K562 (cell line): ENCODE measurements around the gene ELOVL5. TPM values are rescaled to one million over a fixed set of nuclear protein-coding genes. Genes with fewer than 3 reads are reported as not detected.

Source experiments
- ATAC-seq: fragments of 200-7000 bp; cut with Tn5 transposase; 3 replicates; pipeline ENCODE4 v1.9.1; 2020; ENCODE audit warnings: moderate library complexity
- BruUV-seq: library from RNA; stranded (reverse); fragments of 400-500 nt; replicated peaks from 2 replicates; lab custom pipeline; 2021; lab: Mats Ljungman, UMichigan
- CTCF ChIA-PET: fragments of 300-600 bp; formaldehyde crosslinking; extraction: SDS; loops from one replicate; lab custom pipeline; 2021; ENCODE audit warnings: low intra/inter-chr PET ratio; lab: Yijun Ruan, JAX
- POLR2A ChIA-PET: fragments of 300-600, 350-650 bp; sonication (Branson Sonifier 250); formaldehyde crosslinking; extraction: SDS; loops from one replicate; lab custom pipeline; 2021; ENCODE audit warnings: antibody characterized with exemption, inconsistent platforms; lab: Yijun Ruan, JAX
- DNase-seq, 4 experiments: peaks; one replicate each; pipeline versions ENCODE4 v3.0.0 to v3.0.0-alpha.2; 2011 to 2018; ENCODE audit warnings: low spot score in 3 of 4, mixed read lengths in 3 of 4; ENCODE audit errors: extremely low read depth in 1 of 4
- FAIRE-seq: peaks from 2 replicates; lab custom pipeline; 2011; peaks lifted over from hg19 to GRCh38; lab: Jason Lieb, UNC
- H2AFZ ChIP-seq: 2 replicates; pipeline ENCODE4 v1.6.0; 2011; ENCODE audit warnings: low read depth, low read length, control low read depth, inconsistent platforms
- H3K27ac ChIP-seq: fragments of 200-600 bp; 3 replicates; pipeline ENCODE4 v1.8.0; 2011; ENCODE audit warnings: low read depth, mild to moderate bottlenecking, control low read depth, inconsistent platforms, low read length, moderate library complexity, mixed read lengths; ENCODE audit errors: extremely low read depth
- H3K27me3 ChIP-seq, 2 experiments: fragments of 300-600 bp in 1 of 2; 2 replicates in 1 of 2; 3 replicates in 1 of 2; pipeline versions ENCODE4 v1.6.0 to v1.8.0; 2011; ENCODE audit warnings: inconsistent platforms in 2 of 2, low read length in 2 of 2, mild to moderate bottlenecking in 1 of 2, mixed read lengths in 1 of 2, moderate library complexity in 1 of 2; ENCODE audit not compliant: control insufficient read depth in 2 of 2, insufficient read depth in 2 of 2
- H3K36me3 ChIP-seq: fragments of 300-600 bp; 3 replicates; pipeline ENCODE4 v1.8.0; 2011; ENCODE audit warnings: mild to moderate bottlenecking, low read length, inconsistent platforms; ENCODE audit not compliant: control insufficient read depth, insufficient read depth
- H3K4me1 ChIP-seq, 2 experiments: fragments of 200-600 bp in 1 of 2; replicated peaks in 1 of 2; 2 replicates in 1 of 2; 3 replicates in 1 of 2; pipeline versions ENCODE4 v1.5.1 to v1.8.0; 2011; ENCODE audit warnings: inconsistent platforms in 2 of 2, low read length in 2 of 2, mild to moderate bottlenecking in 1 of 2, mixed read lengths in 1 of 2, moderate library complexity in 1 of 2; ENCODE audit not compliant: control insufficient read depth in 2 of 2, insufficient read depth in 2 of 2
- H3K4me2 ChIP-seq: 2 replicates; pipeline ENCODE4 v1.6.1; 2011; ENCODE audit warnings: low read length, control low read depth, inconsistent platforms, mixed read lengths; ENCODE audit not compliant: insufficient read depth
- H3K4me3 ChIP-seq: fragments of 200-600 bp; sonication (generic), shearing (Covaris generic); 2 replicates; pipeline ENCODE4 v1.5.1; 2016; ENCODE audit warnings: control low read depth, inconsistent platforms
- H3K79me2 ChIP-seq: fragments of 200-600 bp; 3 replicates; pipeline ENCODE4 v1.8.0; 2011; ENCODE audit warnings: low read length, inconsistent platforms; ENCODE audit not compliant: control insufficient read depth, insufficient read depth
- H3K9ac ChIP-seq, 2 experiments: 2 replicates each; pipeline versions ENCODE4 v1.6.0 to v1.6.1; 2011; ENCODE audit warnings: low read depth in 2 of 2, low read length in 2 of 2, control low read depth in 1 of 2, inconsistent platforms in 1 of 2, mild to moderate bottlenecking in 1 of 2, mixed read lengths in 1 of 2; ENCODE audit not compliant: insufficient read depth in 1 of 2
- H3K9me1 ChIP-seq: one replicate; pipeline ENCODE4 v1.6.0; 2011; ENCODE audit warnings: inconsistent platforms, mild to moderate bottlenecking, low read length, moderate library complexity; ENCODE audit not compliant: control insufficient read depth, insufficient read depth
- H3K9me3 ChIP-seq: replicated peaks from 2 replicates; pipeline ENCODE4 v1.5.1; 2011; ENCODE audit warnings: low read depth, low read length, inconsistent platforms; ENCODE audit not compliant: control insufficient read depth, insufficient read depth
- H4K20me1 ChIP-seq: replicated peaks from 2 replicates; pipeline ENCODE4 v1.6.1; 2011; ENCODE audit warnings: low read length, inconsistent platforms, mixed read lengths; ENCODE audit not compliant: control insufficient read depth, insufficient read depth
- CBX3 ChIP-seq, 2 experiments: IDR thresholded peaks; 1 replicate in 1 of 2; 2 replicates in 1 of 2; pipeline ENCODE4 v1.6.1; 2012; ENCODE audit warnings: inconsistent platforms in 2 of 2, low read length in 2 of 2, borderline replicate concordance in 1 of 2, control low read depth in 1 of 2
- CEBPB ChIP-seq: fragments of 450-650 bp; IDR thresholded peaks from 2 replicates; pipeline ENCODE4 v1.6.1; 2016; ENCODE audit warnings: missing genetic modification characterization, missing compliant biosample characterization
- CEBPG ChIP-seq, 3 experiments: fragments of 200-800 bp in 1 of 3; sonication (Bioruptor generic) in 1 of 3; sonication (generic) in 1 of 3; formaldehyde crosslinking in 1 of 3; IDR thresholded peaks in 2 of 3; conservative IDR thresholded peaks in 1 of 3; 2 replicates each; pipeline versions ENCODE4 v1.6.1 to v1.8.0; 2016 to 2022; ENCODE audit warnings: missing compliant biosample characterization in 2 of 3, missing genetic modification characterization in 2 of 3, mild to moderate bottlenecking in 1 of 3, missing genetic modification reagents in 1 of 3
- JUN ChIP-seq, 2 experiments: sonication (generic) in 1 of 2; formaldehyde crosslinking in 1 of 2; IDR thresholded peaks; 2 replicates each; pipeline versions ENCODE4 v1.6.1 to v1.8.0; 2012 to 2022; ENCODE audit warnings: borderline replicate concordance in 2 of 2, mild to moderate bottlenecking in 2 of 2, improper control_type of control experiment in 1 of 2, low read depth in 1 of 2, low read length in 1 of 2, missing genetic modification reagents in 1 of 2
- MAZ ChIP-seq, 2 experiments: fragments of 450-650 bp in 1 of 2; sonication (generic) in 1 of 2; formaldehyde crosslinking; IDR thresholded peaks in 1 of 2; conservative IDR thresholded peaks in 1 of 2; 2 replicates each; pipeline versions ENCODE4 v1.4.0 to v1.5.0; 2020; ENCODE audit warnings: mild to moderate bottlenecking in 1 of 2, missing genetic modification reagents in 1 of 2
- TRIM24 ChIP-seq, 2 experiments: fragments of 450-650 bp; IDR thresholded peaks; 2 replicates each; pipeline ENCODE4 v1.6.1; 2016
- ZNF282 ChIP-seq: sonication (generic); formaldehyde crosslinking; IDR thresholded peaks from 2 replicates; pipeline ENCODE4 v1.8.1; 2023; ENCODE audit warnings: missing genetic modification reagents
- ZNF589 ChIP-seq: fragments of 200-800 bp; sonication (Bioruptor generic); IDR thresholded peaks from 2 replicates; pipeline ENCODE4 v1.6.1; 2016; ENCODE audit warnings: low read depth, missing genetic modification characterization, missing compliant biosample characterization
- WGBS: fragments of 100-300 bp; shearing (Covaris generic); methylation state at CpG from one replicate; pipeline ENCODE4 v1.1.6; 2016; ENCODE audit warnings: low coverage, mixed read lengths; ENCODE audit not compliant: insufficient coverage; ENCODE audit errors: missing lambda C conversion rate; 5-methylcytosine and 5-hydroxymethylcytosine counted together
- in situ Hi-C: fragments of 300-500 bp; cut with MboI; formaldehyde crosslinking; loops from 4 replicates; pipeline ENCODE4 v1.15.0; 2018; ENCODE audit warnings: inconsistent platforms, mixed read lengths
- intact Hi-C: fragments of 100-400 bp; cut with micrococcal nuclease; formaldehyde crosslinking; loops from 2 replicates; pipeline ENCODE4 v1.14.2; 2022
- polyA plus RNA-seq, 8 experiments: library from polyadenylated mRNA; depleted of rRNA in 4 of 8; stranded (reverse) in 5 of 8; unstranded in 3 of 8; fragments of >200 nt; fragmentation: Nextera tagmentation in 2 of 8; fragmentation: Illumina TruSeq in 1 of 8; extraction: Ambion mirVana in 2 of 8; extraction: Trizol in 1 of 8; gene quantifications; 2 replicates each; pipeline versions ENCODE4 v1.2.1 to v1.2.3, GENCODE V29; 2011 to 2014; ENCODE audit warnings: inconsistent platforms in 1 of 8, missing spikeins in 1 of 8
- total RNA-seq, 7 experiments: library from RNA; depleted of rRNA in 6 of 7; stranded (reverse); fragments of >200 nt in 6 of 7; fragmentation: Illumina TruSeq in 2 of 7; extraction: Trizol in 2 of 7; gene quantifications; 2 replicates each; pipeline versions ENCODE4 v1.2.1 to v1.2.3, GENCODE V29; 2011 to 2021; ENCODE audit warnings: low replicate concordance in 1 of 7

ELOVL5 gene
- total and polyA plus RNA-seq, 9 of the 15 experiments (the other 6 are each of a cell fraction or from before 2014, with no cell fraction given) = 70.6 to 245 (median 132) TPM

DNA sequence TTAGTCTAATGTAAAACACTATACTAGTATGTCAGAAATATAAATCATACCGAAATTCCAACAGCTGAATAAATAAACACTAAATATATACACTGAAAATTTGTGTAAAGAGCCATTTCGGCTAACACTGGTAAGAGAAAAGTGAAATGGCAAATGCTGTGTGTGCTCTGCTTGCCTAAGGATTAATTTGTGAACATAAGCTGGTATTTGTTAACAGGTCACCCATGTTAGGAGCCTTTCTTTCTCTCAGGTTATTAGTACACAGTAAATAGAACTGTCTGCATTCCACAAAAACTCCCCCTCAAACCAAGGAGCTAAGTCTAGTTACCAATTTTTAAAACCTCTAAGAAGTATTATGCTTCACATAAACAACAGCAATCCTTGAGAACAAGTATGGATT lies 27.0 kb downstream of the ELOVL5 start:
- Histone ChIP-seq H2AFZ (no peak overlapping the region), H3K9ac (no peak overlapping the region), H3K27ac (no peak overlapping the region; the same call in 2 of the 3 replicates), H3K4me3 (no peak overlapping the region), H3K27me3 (no peaks in the 10 kb centered on the region), H3K4me2 (no peak overlapping the region), H4K20me1 (peaks cover 19% of the 10 kb centered on the region), H3K9me3 (no peaks in the 10 kb centered on the region), H3K9me1 (no peaks in the 10 kb centered on the region), H3K4me1 (peaks cover 9 to 33% of the 10 kb centered on the region in 2 experiments; a peak in 4 of 5 replicates), H3K79me2 (peaks cover 97% of the 10 kb centered on the region), H3K36me3 (peaks cover 20% of the 10 kb centered on the region)
- no peak for FAIRE-seq
- DNase-seq = no peak
- TF ChIP-seq JUN (IDR thresholded peaks at IDR 0.05; ENCODE audit: borderline replicate concordance, low read depth, low read length) (no peak), JUN (CRISPR knock-in tag; IDR thresholded peaks at IDR 0.05; ENCODE audit: borderline replicate concordance) (no peak), MAZ (CRISPR knock-in tag; conservative IDR thresholded peaks at IDR 0.05 in 1 of 2, IDR thresholded peaks at IDR 0.05 in 1 of 2) (0 out of 4 replicates have a peak, but pooled peaks of 1 of the 2 experiments have one; percentile 24), ZNF589 (CRISPR knock-in tag) (no peak)
- ChIA-PET CTCF (no interaction called here), POLR2A (interaction anchor here (0.8 to 3.6 kb wide), 7 partner anchors 7 to 25 kb away, joined by 3 to 17 read pairs (median 4); no protein-coding TSS in a partner anchor)
- no TSS peak for BruUV-seq
- intact Hi-C loops = no loop called here
- in situ Hi-C loops = no loop called here
- WGBS = 79% methylated on average over 2 of the region's 2 CpGs
- no peak for ATAC-seq

DNA sequence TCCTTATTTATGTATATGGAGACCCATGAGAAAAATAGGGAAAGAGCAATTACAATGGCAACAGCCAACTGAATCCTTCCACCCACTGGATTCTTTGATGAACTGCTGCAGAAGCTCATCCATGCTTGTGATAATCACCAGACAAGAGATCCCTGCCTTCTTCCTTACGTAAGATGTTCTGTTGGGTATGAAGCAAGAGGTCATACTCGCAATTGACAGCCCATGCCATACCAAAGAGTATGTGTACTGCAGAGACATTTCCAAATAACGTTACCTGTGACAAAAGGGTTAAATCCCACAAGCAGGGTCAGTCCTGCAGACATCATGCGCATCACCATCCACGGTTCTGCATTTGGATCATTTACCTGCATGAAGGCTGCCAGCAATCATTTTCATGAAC lies 27.8 kb downstream of the ELOVL5 start:
- H3K79me2 ChIP-seq = peaks cover 97% of the 10 kb centered on the region
- peaks cover 20% of the 10 kb centered on the region for H3K36me3 ChIP-seq
- H3K4me3 ChIP-seq = no peak overlapping the region
- H2AFZ ChIP-seq = no peak overlapping the region
- H3K4me1 ChIP-seq = peaks cover 13 to 30% of the 10 kb centered on the region in 2 experiments
- ATAC-seq (no peak), DNase-seq (no peak), FAIRE-seq (peak; percentile 29)
- no peaks in the 10 kb centered on the region for H3K27me3 ChIP-seq
- no peak overlapping the region for H3K9ac ChIP-seq
- no peak overlapping the region for H3K27ac ChIP-seq
- WGBS = 94% methylated on average over 5 of the region's 5 CpGs
- no TSS peak for BruUV-seq
- intact Hi-C loops (no loop called here), in situ Hi-C loops (no loop called here)
- TF ChIP-seq CEBPB (tag) = peak; percentile 71
- peak; percentile 46; the same call in 1 of the 2 replicates for TF ChIP-seq CEBPG (CRISPR knock-in tag; IDR thresholded peaks at IDR 0.05)
- no peak for TF ChIP-seq CEBPG (tag; conservative IDR thresholded peaks at IDR 0.05 in 1 of 2, IDR thresholded peaks at IDR 0.05 in 1 of 2)
- peak in 1 of 2 experiments; percentile 62; a peak in 2 of 4 replicates for TF ChIP-seq TRIM24 (IDR thresholded peaks at IDR 0.05)
- TF ChIP-seq ZNF282 = no peak
- 0 out of 3 replicates have a peak, but pooled peaks of 1 of the 2 experiments have one; percentile 17 for TF ChIP-seq CBX3 (IDR thresholded peaks at IDR 0.05; ENCODE audit: borderline replicate concordance in 1 of 2, low read length in 2 of 2)
- no peaks in the 10 kb centered on the region for H3K9me3 ChIP-seq
- H3K9me1 ChIP-seq = peaks cover 3% of the 10 kb centered on the region
- no peak overlapping the region for H3K4me2 ChIP-seq
- ChIA-PET POLR2A (no interaction called here), CTCF (no interaction called here)
- H4K20me1 ChIP-seq = peaks cover 17% of the 10 kb centered on the region; the same call in 1 of the 2 replicates
